ENCODE results near the gene KCNQ1OT1. TPM values are rescaled to one million over a fixed set of nuclear protein-coding genes. Genes with fewer than 3 reads are reported as not detected.

Gene KCNQ1OT1
- total RNA-seq, 1 donor from 2014 or later, result 2.3 TPM

GRCh38 chr11:2664376-2664775 is 35.4 kb downstream of the KCNQ1OT1 start:
- H3K4me2 ChIP-seq, result no peak overlapping the region
- H3K27ac ChIP-seq, result no peak overlapping the region
- Mint-ChIP-seq H3K4me1 (no peaks in the 10 kb centered on the region), H3K9me3 (peaks cover 42% of the 10 kb centered on the region), H3K27me3 (ENCODE audit: insufficient read depth, low read depth) (peaks cover 14% of the 10 kb centered on the region), H3K36me3 (peaks cover 35% of the 10 kb centered on the region), H3K27ac (no peak overlapping the region), H3K4me3 (no peak overlapping the region)
- no peaks in the 10 kb centered on the region for H3K27me3 ChIP-seq
- no peaks in the 10 kb centered on the region for H3K36me3 ChIP-seq
- H4K20me1 ChIP-seq (ENCODE audit: low read depth), result no peaks in the 10 kb centered on the region
- no peak for TF ChIP-seq EZH2 (IDR thresholded peaks at IDR 0.05)
- no peak overlapping the region for H3K9ac ChIP-seq
- H3K4me1 ChIP-seq, result no peaks in the 10 kb centered on the region
- H3K79me2 ChIP-seq (ENCODE audit: low read depth), result no peaks in the 10 kb centered on the region
- DNase-seq (ENCODE audit: low spot score), result no peak
- no peaks in the 10 kb centered on the region for H3F3A ChIP-seq (ENCODE audit: low read depth)
- H2AFZ ChIP-seq (replicated peaks), result no peak overlapping the region
- H3K9me3 ChIP-seq (ENCODE audit: low read depth), result peaks cover 8% of the 10 kb centered on the region
- H3K4me3 ChIP-seq, result no peak overlapping the region

GRCh38 chr11:2663915-2664314 is 35.9 kb downstream of the KCNQ1OT1 start:
- TF ChIP-seq CTCF (IDR thresholded peaks at IDR 0.05) (no peak), EZH2phosphoT487 (IDR thresholded peaks at IDR 0.05) (no peak)
- H3K36me3 ChIP-seq, result no peaks in the 10 kb centered on the region
- no peak overlapping the region for H2AFZ ChIP-seq (replicated peaks)
- no peak for DNase-seq (ENCODE audit: low spot score)
- no peak overlapping the region for H3K4me2 ChIP-seq
- Mint-ChIP-seq H3K36me3 (peaks cover 34% of the 10 kb centered on the region), H3K9me3 (peaks cover 47% of the 10 kb centered on the region), H3K4me3 (no peak overlapping the region), H3K4me1 (no peaks in the 10 kb centered on the region), H3K27me3 (ENCODE audit: insufficient read depth, low read depth) (peaks cover 14% of the 10 kb centered on the region), H3K27ac (no peak overlapping the region)
- H3K4me1 ChIP-seq, result no peaks in the 10 kb centered on the region
- H4K20me1 ChIP-seq (ENCODE audit: low read depth), result no peaks in the 10 kb centered on the region
- no peaks in the 10 kb centered on the region for H3F3A ChIP-seq (ENCODE audit: low read depth)
- no peaks in the 10 kb centered on the region for H3K27me3 ChIP-seq
- H3K9ac ChIP-seq, result no peak overlapping the region
- H3K9me3 ChIP-seq (ENCODE audit: low read depth), result peaks cover 10% of the 10 kb centered on the region
- H3K79me2 ChIP-seq (ENCODE audit: low read depth), result no peaks in the 10 kb centered on the region
- H3K4me3 ChIP-seq, result no peak overlapping the region
- H3K27ac ChIP-seq, result no peak overlapping the region

- H2AFZ ChIP-seq (replicated peaks), result no peak overlapping the region
- Mint-ChIP-seq H3K4me1 (no peaks in the 10 kb centered on the region), H3K9me3 (peaks cover 49% of the 10 kb centered on the region), H3K4me3 (no peak overlapping the region), H3K36me3 (peaks cover 31% of the 10 kb centered on the region), H3K27me3 (ENCODE audit: insufficient read depth, low read depth) (peaks cover 14% of the 10 kb centered on the region), H3K27ac (no peak overlapping the region)
- DNase-seq (ENCODE audit: low spot score), result no peak
- TF ChIP-seq EZH2 (IDR thresholded peaks at IDR 0.05) (no peak), CTCF (IDR thresholded peaks at IDR 0.05) (no peak), EZH2phosphoT487 (IDR thresholded peaks at IDR 0.05) (no peak)
- no peaks in the 10 kb centered on the region for H3K79me2 ChIP-seq (ENCODE audit: low read depth)
- no peak overlapping the region for H3K9ac ChIP-seq
- H3K27me3 ChIP-seq, result no peaks in the 10 kb centered on the region
- H3K4me3 ChIP-seq, result no peak overlapping the region
- no peaks in the 10 kb centered on the region for H3F3A ChIP-seq (ENCODE audit: low read depth)
- H3K27ac ChIP-seq, result no peak overlapping the region
- no peaks in the 10 kb centered on the region for H3K36me3 ChIP-seq
- no peak overlapping the region for H3K4me2 ChIP-seq
- H3K4me1 ChIP-seq, result no peaks in the 10 kb centered on the region
- H4K20me1 ChIP-seq (ENCODE audit: low read depth), result no peaks in the 10 kb centered on the region
- peaks cover 10% of the 10 kb centered on the region for H3K9me3 ChIP-seq (ENCODE audit: low read depth)
Measured at GRCh38 chr11:2663506-2663905, 36.3 kb downstream of the KCNQ1OT1 start.

- Histone ChIP-seq H3K27ac (no peak overlapping the region), H2AFZ (replicated peaks) (no peak overlapping the region), H3K9ac (no peak overlapping the region), H3K9me3 (ENCODE audit: low read depth) (peaks cover 10% of the 10 kb centered on the region), H3K4me3 (no peak overlapping the region), H3K4me1 (no peaks in the 10 kb centered on the region), H3F3A (ENCODE audit: low read depth) (no peaks in the 10 kb centered on the region), H3K79me2 (ENCODE audit: low read depth) (no peaks in the 10 kb centered on the region), H4K20me1 (ENCODE audit: low read depth) (no peaks in the 10 kb centered on the region), H3K27me3 (no peaks in the 10 kb centered on the region), H3K36me3 (no peaks in the 10 kb centered on the region), H3K4me2 (no peak overlapping the region)
- Mint-ChIP-seq H3K36me3 (peaks cover 28% of the 10 kb centered on the region), H3K4me1 (no peaks in the 10 kb centered on the region), H3K4me3 (no peak overlapping the region), H3K27me3 (ENCODE audit: insufficient read depth, low read depth) (peaks cover 14% of the 10 kb centered on the region), H3K9me3 (peaks cover 53% of the 10 kb centered on the region), H3K27ac (no peak overlapping the region)
- TF ChIP-seq CTCF (IDR thresholded peaks at IDR 0.05) (no peak), EZH2 (IDR thresholded peaks at IDR 0.05) (no peak), EZH2phosphoT487 (IDR thresholded peaks at IDR 0.05) (no peak)
- no peak for DNase-seq (ENCODE audit: low spot score)
Measured at GRCh38 chr11:2662430-2663299, 37.1 kb downstream of the KCNQ1OT1 start.
